SK-N-MC (cell line): ENCODE data around the gene ACP3.

Experiments
- EZH2 ChIP-seq: fragments of 200-600 bp; sonication (generic); IDR thresholded peaks from one replicate; pipeline ENCODE4 v1.6.1; 2017; ENCODE audit warnings: antibody characterized with exemption
- POLR2AphosphoS5 ChIP-seq: IDR thresholded peaks from 2 replicates; pipeline ENCODE4 v1.6.1; 2012; ENCODE audit warnings: mild to moderate bottlenecking, low read depth, low read length, borderline replicate concordance

GRCh38 chr3:132395126-132395525, 77.9 kb downstream of the ACP3 start:
- TF ChIP-seq POLR2AphosphoS5 (no peak), EZH2 (no peak)
